HCT116 (cell line): Measurements from ENCODE around the gene RARB. TPM values are rescaled to one million over a fixed set of nuclear protein-coding genes. Genes with fewer than 3 reads are reported as not detected.

Experiments
- ATAC-seq: fragments of 200-7000 bp; cut with Tn5 transposase; 2 replicates; pipeline ENCODE4 v1.9.1; 2020; ENCODE audit warnings: mild to moderate bottlenecking, moderate library complexity
- BruUV-seq: library from RNA; stranded (reverse); fragments of 400-500 nt; replicated peaks from 2 replicates; lab custom pipeline; 2021; lab: Mats Ljungman, UMichigan
- CTCF ChIA-PET: fragments of 300-600 bp; sonication (Branson Sonifier 250); formaldehyde crosslinking; loops from one replicate; lab custom pipeline; 2021; ENCODE audit warnings: antibody characterized with exemption; lab: Charles Lee
- POLR2A ChIA-PET: fragments of 300-600, 350-600 bp; sonication (Branson Sonifier 250); formaldehyde crosslinking; loops from one replicate; lab custom pipeline; 2021; ENCODE audit warnings: antibody characterized with exemption; lab: Charles Lee
- RAD21 ChIA-PET, 2 experiments: fragments of 300-600 bp; sonication (Branson Sonifier 250); formaldehyde crosslinking; loops; one replicate each; lab custom pipeline; 2023; ENCODE audit warnings: low total read pairs in 2 of 2; ENCODE audit not compliant: uncharacterized antibody in 2 of 2, unreplicated experiment in 2 of 2, low non-redundant PET in 1 of 2; lab: Charles Lee
- DNase-seq: peaks from one replicate; pipeline ENCODE4 v3.0.0-alpha.2; 2010; ENCODE audit warnings: low read depth, low spot score
- H2AFZ ChIP-seq: fragments of 200-600 bp; shearing (Covaris generic), sonication (generic); 2 replicates; pipeline ENCODE4 v1.6.1; 2017; ENCODE audit warnings: low read depth, mixed run types, mixed read lengths, antibody characterized with exemption, low read length; ENCODE audit not compliant: poor library complexity, severe bottlenecking
- H3K27ac ChIP-seq: 2 replicates; pipeline ENCODE4 v1.5.1; 2012; ENCODE audit warnings: low read depth, low read length
- H3K27me3 ChIP-seq: fragments of 200-600 bp; sonication (generic); 2 replicates; pipeline ENCODE4 v1.6.1; 2016; ENCODE audit warnings: mixed run types, low read length, mixed read lengths; ENCODE audit not compliant: insufficient read depth
- H3K36me3 ChIP-seq, 2 experiments: fragments of 200-500 bp in 1 of 2; fragments of 200-600 bp in 1 of 2; sonication (Bioruptor generic) in 1 of 2; sonication (generic) in 1 of 2; 2 replicates each; pipeline versions ENCODE4 v1.5.1 to v1.6.1; 2014 to 2016; ENCODE audit warnings: low read length in 2 of 2, inconsistent platforms in 1 of 2, mixed read lengths in 1 of 2, mixed run types in 1 of 2; ENCODE audit not compliant: insufficient read depth in 2 of 2, control insufficient read depth in 1 of 2
- H3K4me1 ChIP-seq, 2 experiments: fragments of 200-600 bp in 1 of 2; sonication (generic) in 1 of 2; 2 replicates each; pipeline versions ENCODE4 v1.5.1 to v1.6.1; 2012 to 2017; ENCODE audit warnings: low read length in 2 of 2, inconsistent platforms in 1 of 2, mild to moderate bottlenecking in 1 of 2, mixed read lengths in 1 of 2, mixed run types in 1 of 2, moderate library complexity in 1 of 2; ENCODE audit not compliant: insufficient read depth in 2 of 2, control insufficient read depth in 1 of 2
- H3K4me2 ChIP-seq: fragments of 200-600 bp; sonication (generic); 2 replicates; pipeline ENCODE4 v1.6.1; 2017; ENCODE audit warnings: mixed run types, low read length, mixed read lengths
- H3K4me3 ChIP-seq, 2 experiments: fragments of 200-600 bp in 1 of 2; sonication (generic) in 1 of 2; replicated peaks in 1 of 2; 2 replicates each; pipeline ENCODE4 v1.5.1; 2011 to 2016; ENCODE audit warnings: low read length in 2 of 2, control low read depth in 1 of 2, low read depth in 1 of 2, mild to moderate bottlenecking in 1 of 2, mixed read lengths in 1 of 2, mixed run types in 1 of 2
- H3K79me2 ChIP-seq: fragments of 200-600 bp; sonication (generic); 2 replicates; pipeline ENCODE4 v1.6.1; 2017; ENCODE audit warnings: mild to moderate bottlenecking, mixed run types, low read length, moderate library complexity, mixed read lengths; ENCODE audit not compliant: insufficient read depth
- H3K9ac ChIP-seq: fragments of 200-600 bp; sonication (generic); 2 replicates; pipeline ENCODE4 v1.6.1; 2016; ENCODE audit warnings: low read length, mixed read lengths
- H3K9me2 ChIP-seq: fragments of 200-600 bp; sonication (generic), shearing (Covaris generic); 2 replicates; pipeline ENCODE4 v1.6.1; 2017; ENCODE audit warnings: mixed run types, mild to moderate bottlenecking, moderate library complexity; ENCODE audit not compliant: insufficient read depth
- H3K9me3 ChIP-seq, 2 experiments: fragments of 200-500 bp in 1 of 2; fragments of 200-600 bp in 1 of 2; sonication (Bioruptor generic) in 1 of 2; sonication (generic) in 1 of 2; 2 replicates each; pipeline ENCODE4 v1.6.1; 2014 to 2017; ENCODE audit warnings: low read length in 2 of 2, mixed read lengths in 2 of 2, inconsistent platforms in 1 of 2, low read depth in 1 of 2, mild to moderate bottlenecking in 1 of 2, mixed run types in 1 of 2, moderate library complexity in 1 of 2; ENCODE audit not compliant: control insufficient read depth in 1 of 2, insufficient read depth in 1 of 2
- H4K20me1 ChIP-seq: fragments of 200-600 bp; sonication (generic), shearing (Covaris generic); 2 replicates; pipeline ENCODE4 v1.6.1; 2017; ENCODE audit warnings: mixed run types, mild to moderate bottlenecking, moderate library complexity; ENCODE audit not compliant: insufficient read depth
- EZH2 ChIP-seq: fragments of 200-600 bp; sonication (generic); IDR thresholded peaks from 2 replicates; pipeline ENCODE4 v1.6.1; 2017; ENCODE audit warnings: antibody characterized with exemption, mixed run types
- POLR2AphosphoS5 ChIP-seq: IDR thresholded peaks from 2 replicates; pipeline ENCODE4 v1.6.1; 2011; ENCODE audit warnings: mild to moderate bottlenecking, low read depth, low read length, moderate library complexity
- SIN3A ChIP-seq: IDR thresholded peaks from 2 replicates; pipeline ENCODE4 v1.6.1; 2012; ENCODE audit warnings: low read depth
- YY1 ChIP-seq: IDR thresholded peaks from 2 replicates; pipeline ENCODE4 v1.6.1; 2011; ENCODE audit warnings: low read length, low read depth, moderate library complexity, mild to moderate bottlenecking; ENCODE audit not compliant: insufficient replicate concordance; ENCODE audit errors: extremely low read depth
- ZFX ChIP-seq: fragments of 450-650 bp; IDR thresholded peaks from 2 replicates; pipeline ENCODE4 v1.6.1; 2017
- intact Hi-C: fragments of 100-400 bp; cut with micrococcal nuclease; formaldehyde crosslinking; loops from 2 replicates; pipeline ENCODE4 v1.10.0; 2022
- total RNA-seq: library from RNA; stranded (reverse); gene quantifications from one replicate; pipeline ENCODE4 v1.2.1, GENCODE V29; 2021; ENCODE audit not compliant: unreplicated experiment
- TF ChIP-seq, protein P1 (sequence below): IDR thresholded peaks from 2 replicates; pipeline ENCODE4 v1.6.1; 2012; ENCODE audit warnings: low read depth

RARB gene
- total RNA-seq, 1 experiment from 2014 or later, result not detected

DNA sequence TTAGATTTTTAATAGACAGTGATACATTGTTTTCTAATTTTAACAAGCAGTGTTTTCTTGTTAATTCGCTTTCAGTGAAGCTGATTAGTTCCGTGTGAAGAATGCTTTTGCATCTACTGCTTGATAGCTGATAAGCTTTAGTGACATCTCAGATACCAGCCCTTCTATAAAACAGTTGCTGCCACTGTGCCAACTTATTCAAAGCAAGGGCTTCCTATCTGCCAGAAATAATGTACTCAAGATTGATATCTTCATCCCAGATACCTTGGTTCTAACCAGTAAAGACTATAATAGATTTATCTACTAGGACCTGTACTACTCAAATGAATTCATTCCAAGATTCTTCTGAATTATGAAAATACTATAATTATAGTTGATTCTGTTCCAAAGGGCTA is 30.4 kb downstream of the RARB start:
- TF ChIP-seq, protein P1, sequence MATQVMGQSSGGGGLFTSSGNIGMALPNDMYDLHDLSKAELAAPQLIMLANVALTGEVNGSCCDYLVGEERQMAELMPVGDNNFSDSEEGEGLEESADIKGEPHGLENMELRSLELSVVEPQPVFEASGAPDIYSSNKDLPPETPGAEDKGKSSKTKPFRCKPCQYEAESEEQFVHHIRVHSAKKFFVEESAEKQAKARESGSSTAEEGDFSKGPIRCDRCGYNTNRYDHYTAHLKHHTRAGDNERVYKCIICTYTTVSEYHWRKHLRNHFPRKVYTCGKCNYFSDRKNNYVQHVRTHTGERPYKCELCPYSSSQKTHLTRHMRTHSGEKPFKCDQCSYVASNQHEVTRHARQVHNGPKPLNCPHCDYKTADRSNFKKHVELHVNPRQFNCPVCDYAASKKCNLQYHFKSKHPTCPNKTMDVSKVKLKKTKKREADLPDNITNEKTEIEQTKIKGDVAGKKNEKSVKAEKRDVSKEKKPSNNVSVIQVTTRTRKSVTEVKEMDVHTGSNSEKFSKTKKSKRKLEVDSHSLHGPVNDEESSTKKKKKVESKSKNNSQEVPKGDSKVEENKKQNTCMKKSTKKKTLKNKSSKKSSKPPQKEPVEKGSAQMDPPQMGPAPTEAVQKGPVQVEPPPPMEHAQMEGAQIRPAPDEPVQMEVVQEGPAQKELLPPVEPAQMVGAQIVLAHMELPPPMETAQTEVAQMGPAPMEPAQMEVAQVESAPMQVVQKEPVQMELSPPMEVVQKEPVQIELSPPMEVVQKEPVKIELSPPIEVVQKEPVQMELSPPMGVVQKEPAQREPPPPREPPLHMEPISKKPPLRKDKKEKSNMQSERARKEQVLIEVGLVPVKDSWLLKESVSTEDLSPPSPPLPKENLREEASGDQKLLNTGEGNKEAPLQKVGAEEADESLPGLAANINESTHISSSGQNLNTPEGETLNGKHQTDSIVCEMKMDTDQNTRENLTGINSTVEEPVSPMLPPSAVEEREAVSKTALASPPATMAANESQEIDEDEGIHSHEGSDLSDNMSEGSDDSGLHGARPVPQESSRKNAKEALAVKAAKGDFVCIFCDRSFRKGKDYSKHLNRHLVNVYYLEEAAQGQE, result no peak
- TF ChIP-seq EZH2 (no peak), SIN3A (no peak), POLR2AphosphoS5 (no peak)
- TF ChIP-seq, all 23 proteins: peak for 0
- peaks cover 13% of the 10 kb centered on the region; the same call in 1 of the 2 replicates for H3K27me3 ChIP-seq
- ChIA-PET POLR2A (no interaction called here), RAD21 (no interaction called here), CTCF (no interaction called here)
- H3K4me1 ChIP-seq, result no peaks in the 10 kb centered on the region; a peak in 1 of 4 replicates
- BruUV-seq, result no TSS peak
- H2AFZ ChIP-seq, result no peak overlapping the region
- H3K9me2 ChIP-seq, result no peaks in the 10 kb centered on the region
- H3K4me2 ChIP-seq, result no peak overlapping the region
- no peak overlapping the region for H3K9ac ChIP-seq
- H3K79me2 ChIP-seq, result no peaks in the 10 kb centered on the region
- no peak overlapping the region for H3K4me3 ChIP-seq
- H3K9me3 ChIP-seq, result no peaks in the 10 kb centered on the region
- H4K20me1 ChIP-seq, result no peaks in the 10 kb centered on the region
- intact Hi-C loops, result no loop called here
- ATAC-seq (no peak), DNase-seq (no peak)
- no peaks in the 10 kb centered on the region for H3K36me3 ChIP-seq
- no peak overlapping the region for H3K27ac ChIP-seq

DNA sequence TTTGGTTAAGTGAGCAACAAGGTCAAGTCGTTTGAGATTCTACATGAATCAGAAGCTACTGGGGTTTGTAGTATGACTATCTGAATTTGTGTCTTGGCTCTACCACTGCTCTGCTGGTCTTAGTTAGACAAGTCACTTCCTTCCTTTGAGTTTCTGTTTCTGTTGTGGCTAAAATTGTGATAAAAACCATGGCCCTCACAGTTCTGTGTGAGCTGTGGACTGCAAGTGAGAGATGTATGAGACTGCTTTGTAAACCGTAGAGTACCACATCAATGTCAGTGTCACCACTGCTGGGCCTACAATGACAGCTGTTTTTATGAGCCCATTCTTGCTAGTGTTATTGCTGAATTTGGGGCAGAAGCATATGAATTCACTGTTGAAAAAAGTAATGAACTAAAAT is 32.7 kb downstream of the RARB start:
- Histone ChIP-seq H3K27ac (no peak overlapping the region), H3K9me3 (no peaks in the 10 kb centered on the region), H3K9me2 (no peaks in the 10 kb centered on the region), H3K4me1 (no peaks in the 10 kb centered on the region; a peak in 1 of 4 replicates), H3K9ac (no peak overlapping the region), H3K79me2 (no peaks in the 10 kb centered on the region), H3K4me2 (no peak overlapping the region), H2AFZ (no peak overlapping the region), H3K27me3 (no peaks in the 10 kb centered on the region), H3K36me3 (no peaks in the 10 kb centered on the region), H3K4me3 (no peak overlapping the region), H4K20me1 (no peaks in the 10 kb centered on the region)
- CTCF ChIA-PET, result no interaction called here
- intact Hi-C loops, result no loop called here
- RAD21 ChIA-PET, result no interaction called here
- POLR2A ChIA-PET, result no interaction called here
- no TSS peak for BruUV-seq
- ATAC-seq (no peak), DNase-seq (no peak)
- no peak for TF ChIP-seq ZFX
- TF ChIP-seq YY1, result no peak
